ENCODE measurements around the gene KCNE4. TPM values are rescaled to one million over a fixed set of nuclear protein-coding genes. Genes with fewer than 3 reads are reported as not detected.

Gene KCNE4
- total and polyA plus RNA-seq, 2 donors (not counting 1 experiment from before 2014, with no cell fraction given) = 17.8 to 25.3 TPM

GRCh38 chr2:223069465-223069864 lies 17.5 kb downstream of the KCNE4 start:
- TF ChIP-seq CTCF (conservative IDR thresholded peaks at IDR 0.05 in 1 of 2, IDR thresholded peaks at IDR 0.05 in 1 of 2; ENCODE audit: low read depth in 1 of 2, low read length in 2 of 2) (no peak), EZH2 (IDR thresholded peaks at IDR 0.05; ENCODE audit: low read length, missing control alignments) (no peak)
- no peak overlapping the region for H2AFZ ChIP-seq (ENCODE audit: low read length)
- H4K20me1 ChIP-seq (ENCODE audit: control insufficient read depth, extremely low read depth, insufficient read depth, low read length) = no peaks in the 10 kb centered on the region
- no peaks in the 10 kb centered on the region for H3K27me3 ChIP-seq (ENCODE audit: control insufficient read depth, insufficient read depth, low read length)
- no peaks in the 10 kb centered on the region for H3K36me3 ChIP-seq (ENCODE audit: control insufficient read depth, insufficient read depth, low read length)
- no peak overlapping the region for H3K4me2 ChIP-seq (ENCODE audit: extremely low read depth, insufficient read depth, low read length)
- H3K79me2 ChIP-seq (ENCODE audit: control insufficient read depth, insufficient read depth, low read length) = no peaks in the 10 kb centered on the region
- no peak overlapping the region for H3K4me3 ChIP-seq (replicated peaks in 1 of 4; ENCODE audit: control extremely low read depth in 1 of 4, insufficient read depth in 1 of 4, low read depth in 3 of 4, low read length in 4 of 4)
- H3K9ac ChIP-seq (ENCODE audit: insufficient read depth, low read length) = no peak overlapping the region
- H3K9me3 ChIP-seq (ENCODE audit: control insufficient read depth, insufficient read depth, low read depth, low read length) = no peaks in the 10 kb centered on the region
- no peaks in the 10 kb centered on the region for H3K4me1 ChIP-seq (ENCODE audit: control insufficient read depth, extremely low read depth, insufficient read depth, low read length)
- no peak for DNase-seq (ENCODE audit: low read depth in 2 of 2)
- H3K27ac ChIP-seq (ENCODE audit: insufficient read depth, low read length) = no peak overlapping the region

- Histone ChIP-seq H3K4me3 (replicated peaks in 1 of 4; ENCODE audit: control extremely low read depth in 1 of 4, insufficient read depth in 1 of 4, low read depth in 3 of 4, low read length in 4 of 4) (no peak overlapping the region), H3K27ac (ENCODE audit: insufficient read depth, low read length) (no peak overlapping the region), H3K9ac (ENCODE audit: insufficient read depth, low read length) (no peak overlapping the region), H2AFZ (ENCODE audit: low read length) (no peak overlapping the region), H3K4me2 (ENCODE audit: extremely low read depth, insufficient read depth, low read length) (no peak overlapping the region), H3K27me3 (ENCODE audit: control insufficient read depth, insufficient read depth, low read length) (no peaks in the 10 kb centered on the region), H3K36me3 (ENCODE audit: control insufficient read depth, insufficient read depth, low read length) (no peaks in the 10 kb centered on the region), H3K4me1 (ENCODE audit: control insufficient read depth, extremely low read depth, insufficient read depth, low read length) (no peaks in the 10 kb centered on the region), H4K20me1 (ENCODE audit: control insufficient read depth, extremely low read depth, insufficient read depth, low read length) (no peaks in the 10 kb centered on the region), H3K79me2 (ENCODE audit: control insufficient read depth, insufficient read depth, low read length) (no peaks in the 10 kb centered on the region), H3K9me3 (ENCODE audit: control insufficient read depth, insufficient read depth, low read depth, low read length) (no peaks in the 10 kb centered on the region)
- no peak for DNase-seq (ENCODE audit: low read depth in 2 of 2)
- TF ChIP-seq CTCF (conservative IDR thresholded peaks at IDR 0.05 in 1 of 2, IDR thresholded peaks at IDR 0.05 in 1 of 2; ENCODE audit: low read depth in 1 of 2, low read length in 2 of 2) = no peak
These were observed 18.0 kb downstream of the KCNE4 start for GRCh38 chr2:223069988-223070387.

- H3K36me3 ChIP-seq (ENCODE audit: control insufficient read depth, insufficient read depth, low read length) = no peaks in the 10 kb centered on the region
- no peak for DNase-seq (ENCODE audit: low read depth in 2 of 2)
- TF ChIP-seq EZH2 (IDR thresholded peaks at IDR 0.05; ENCODE audit: low read length, missing control alignments) = no peak
- TF ChIP-seq CTCF (conservative IDR thresholded peaks at IDR 0.05 in 1 of 2, IDR thresholded peaks at IDR 0.05 in 1 of 2; ENCODE audit: low read depth in 1 of 2, low read length in 2 of 2) = no peak
These were observed 19.1 kb downstream of the KCNE4 start for GRCh38 chr2:223071139-223071538.

More at GRCh38 chr2:223071139-223071538, 19.1 kb downstream of the KCNE4 start:
- Histone ChIP-seq H3K9ac (ENCODE audit: insufficient read depth, low read length) (no peak overlapping the region), H3K79me2 (ENCODE audit: control insufficient read depth, insufficient read depth, low read length) (no peaks in the 10 kb centered on the region), H3K27me3 (ENCODE audit: control insufficient read depth, insufficient read depth, low read length) (no peaks in the 10 kb centered on the region), H4K20me1 (ENCODE audit: control insufficient read depth, extremely low read depth, insufficient read depth, low read length) (no peaks in the 10 kb centered on the region), H3K27ac (ENCODE audit: insufficient read depth, low read length) (no peak overlapping the region), H3K4me1 (ENCODE audit: control insufficient read depth, extremely low read depth, insufficient read depth, low read length) (no peaks in the 10 kb centered on the region), H3K4me2 (ENCODE audit: extremely low read depth, insufficient read depth, low read length) (no peak overlapping the region), H3K4me3 (replicated peaks in 1 of 4; ENCODE audit: control extremely low read depth in 1 of 4, insufficient read depth in 1 of 4, low read depth in 3 of 4, low read length in 4 of 4) (no peak overlapping the region), H3K9me3 (ENCODE audit: control insufficient read depth, insufficient read depth, low read depth, low read length) (no peaks in the 10 kb centered on the region), H2AFZ (ENCODE audit: low read length) (no peak overlapping the region)

Measured in fibroblast of lung (primary cell).